NCI-H226 (cell line): ENCODE results near the gene TOR1AIP2.
"Not testable (repeated sequence)": the region's sequence is repeated elsewhere in the genome, so short reads cannot be mapped to it uniquely, and the experiment has no call there.

Experiments
- DNase-seq: peaks from one replicate; pipeline ENCODE4 v3.0.0-alpha.2; 2015

TOR1AIP2 gene

GRCh38 chr1:179805291-179806195 is 72.1 kb downstream of the TOR1AIP2 start:
- DNase-seq, result no peak

DNA sequence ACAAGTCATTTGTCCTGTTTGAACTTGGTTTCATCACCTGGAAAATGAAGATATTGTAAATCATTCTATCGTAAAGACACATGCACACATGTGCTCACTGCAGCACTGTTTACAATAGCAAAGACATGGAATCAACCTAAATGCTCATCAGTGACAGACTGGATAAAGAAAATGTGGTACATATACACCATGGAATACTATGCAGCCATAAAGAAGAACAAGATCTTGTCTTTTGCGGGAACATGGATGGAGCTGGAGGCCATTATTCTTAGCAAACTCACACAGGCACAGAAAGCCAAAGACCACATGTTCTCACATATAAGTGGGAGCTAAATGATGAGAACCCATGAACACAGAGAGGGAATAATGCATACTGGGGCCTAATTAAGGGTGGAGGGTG is 73.2 kb downstream of the TOR1AIP2 start:
- not testable (repeated sequence) for DNase-seq

DNA sequence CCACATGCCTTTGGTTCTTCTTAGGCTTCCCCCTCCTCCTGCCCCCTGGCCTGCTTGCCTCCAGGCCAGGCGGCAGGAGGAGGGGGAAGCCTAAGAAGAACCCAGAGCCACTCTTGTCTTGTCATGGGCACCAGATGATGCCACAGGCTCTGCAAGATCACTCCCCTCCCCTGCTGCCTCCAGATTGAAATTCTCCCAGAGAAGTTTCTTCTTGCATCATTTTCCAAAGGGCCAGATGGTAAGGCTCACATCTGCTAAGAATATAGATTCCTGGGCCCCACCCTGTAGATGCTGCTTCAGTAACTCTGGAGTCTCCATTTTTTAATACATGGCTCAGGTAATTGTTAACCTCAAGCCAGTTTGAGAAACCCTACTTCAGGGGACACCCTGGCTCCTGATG is 73.7 kb downstream of the TOR1AIP2 start:
- DNase-seq, result no peak

DNA sequence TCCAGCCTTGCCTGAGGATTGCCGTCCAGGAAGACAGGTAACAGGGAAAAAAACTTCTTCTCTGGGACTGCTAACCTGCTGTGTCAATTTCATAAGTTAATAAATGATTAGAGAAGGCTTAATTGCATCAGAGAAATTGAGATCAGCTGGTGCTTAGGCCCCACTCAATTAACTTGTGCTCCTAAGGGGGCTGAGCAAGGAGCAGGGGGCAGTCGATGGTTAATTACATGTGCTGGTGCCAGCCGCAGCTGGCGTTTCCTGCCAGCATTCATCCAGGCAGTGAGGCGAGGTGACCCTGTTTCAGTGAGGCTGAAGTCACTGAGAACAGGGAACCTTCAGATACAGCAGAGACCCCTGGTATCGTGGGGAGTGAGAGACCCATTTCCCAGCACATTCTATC is 74.5 kb downstream of the TOR1AIP2 start:
- DNase-seq, result no peak

GRCh38 chr1:179800481-179800880 is 77.1 kb downstream of the TOR1AIP2 start:
- no peak for DNase-seq

DNA sequence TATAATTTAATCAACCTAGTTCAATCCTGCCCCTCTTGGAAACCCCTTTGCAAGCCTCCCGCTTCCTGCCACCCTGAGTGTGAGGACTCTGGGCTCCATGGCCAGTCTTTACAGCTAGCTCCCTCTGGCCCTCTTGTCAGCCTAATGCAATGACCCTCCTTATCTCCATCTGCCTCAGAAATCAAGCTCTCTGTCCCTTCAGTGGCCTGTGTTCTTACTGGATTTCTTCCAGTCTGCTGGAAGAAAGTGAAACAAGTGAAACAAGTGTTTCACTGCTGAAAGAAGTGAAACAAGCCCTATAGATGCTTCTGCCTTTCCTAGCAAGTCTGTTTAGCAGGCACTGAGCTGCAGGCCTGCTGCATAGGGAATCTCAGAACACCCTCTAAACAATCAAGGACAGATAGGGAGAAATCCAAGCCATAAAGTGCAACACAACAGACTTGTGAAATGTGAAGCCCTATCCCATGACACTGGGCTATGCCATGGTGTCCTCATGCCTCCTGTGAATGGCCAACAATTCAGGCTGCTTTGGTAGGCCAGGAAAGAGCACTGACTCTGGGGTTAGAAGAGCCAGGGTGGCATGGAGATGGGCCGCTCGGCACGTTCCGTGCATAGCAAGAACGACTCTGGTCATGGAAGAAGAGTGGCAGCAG is 78.6 kb downstream of the TOR1AIP2 start:
- no peak for DNase-seq

- no peak for DNase-seq
Observed at GRCh38 chr1:179798213-179798863, 79.3 kb downstream of the TOR1AIP2 start.

GRCh38 chr1:179794669-179795068 is 82.9 kb downstream of the TOR1AIP2 start:
- DNase-seq, result peak; percentile 97

DNA sequence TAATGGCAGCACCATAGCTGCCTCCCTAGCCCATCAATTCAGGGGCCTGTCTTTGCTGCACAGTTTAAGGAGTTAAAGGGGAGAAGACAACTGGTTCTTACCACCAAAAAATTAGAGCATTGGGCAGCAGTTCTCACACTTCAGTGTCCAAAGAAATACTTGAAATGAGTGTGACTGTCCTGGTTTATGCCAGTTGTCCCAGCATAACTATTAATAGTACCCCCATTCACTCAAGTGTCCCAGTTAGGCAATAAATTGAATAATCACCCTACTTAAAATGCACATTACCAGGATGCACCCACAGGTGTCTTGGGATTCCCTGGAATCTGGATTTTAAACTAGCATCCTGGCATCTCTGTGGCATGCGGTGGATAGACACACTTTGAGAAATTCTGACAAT is 83.5 kb downstream of the TOR1AIP2 start:
- DNase-seq, result no peak

DNA sequence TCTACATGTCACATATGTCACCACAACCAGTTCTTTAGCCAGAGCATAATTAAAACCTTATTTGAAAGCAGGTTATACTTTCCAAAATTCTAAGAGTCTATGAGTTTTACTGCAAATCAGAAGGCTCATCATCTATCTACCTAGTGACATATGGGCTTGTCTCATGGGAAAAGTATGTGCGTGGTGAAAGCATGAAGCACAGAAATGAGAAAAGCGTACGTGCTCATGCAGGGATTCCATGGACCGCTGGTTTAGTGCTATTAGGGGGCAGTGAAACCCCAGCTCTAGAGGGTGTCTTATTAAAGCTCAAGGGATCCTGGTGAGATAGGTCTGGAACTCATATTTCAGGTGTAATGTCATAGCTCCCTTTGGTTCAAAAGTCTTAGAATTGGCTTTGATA is 84.3 kb downstream of the TOR1AIP2 start:
- DNase-seq, result peak; percentile 23
